Upper lobe of left lung (tissue), 6 donors: ENCODE results near the gene INPP5D. TPM values are rescaled to one million over a fixed set of nuclear protein-coding genes. Genes with fewer than 3 reads are reported as not detected.

Source experiments
- ATAC-seq, 2 donors: fragments of 200-7000 bp; cut with Tn5 transposase; one replicate each; pipeline ENCODE4 v1.9.1; 2022; ENCODE audit warnings: mild to moderate bottlenecking in 2 of 2, moderate library complexity in 2 of 2; ENCODE audit not compliant: low FRiP score in 2 of 2
- DNase-seq, 2 donors: peaks; one replicate each; pipeline ENCODE4 v3.0.0-alpha.2; 2019 to 2020
- H3K27ac ChIP-seq, 4 donors: fragments of 200-600 bp; sonication (generic); one replicate each; pipeline ENCODE4 v1.5.1; 2016 to 2019
- H3K27me3 ChIP-seq, 4 donors: fragments of 200-600 bp; sonication (generic); one replicate each; pipeline ENCODE4 v1.5.1; 2017 to 2019
- H3K36me3 ChIP-seq, 4 donors: fragments of 200-600 bp; sonication (generic); one replicate each; pipeline ENCODE4 v1.5.1; 2016 to 2019
- H3K4me1 ChIP-seq, 4 donors: fragments of 200-600 bp; sonication (generic); one replicate each; pipeline ENCODE4 v1.5.1; 2018 to 2019
- H3K4me3 ChIP-seq, 4 donors: fragments of 200-600 bp; sonication (generic); one replicate each; pipeline ENCODE4 v1.5.1; 2017 to 2019; ENCODE audit warnings: mild to moderate bottlenecking in 2 of 4, moderate library complexity in 1 of 4
- H3K9me3 ChIP-seq, 4 donors: fragments of 200-600 bp; sonication (generic); one replicate each; pipeline ENCODE4 v1.5.1; 2018 to 2019
- CTCF ChIP-seq, 6 experiments: fragments of 450-650 bp in 4 of 6; fragments of 200-600 bp in 2 of 6; sonication (generic) in 2 of 6; IDR thresholded peaks; one replicate each; pipeline ENCODE4 v1.5.1; 2016 to 2019; ENCODE audit warnings: antibody characterized with exemption in 6 of 6
- EP300 ChIP-seq, 4 donors: sonication (generic); formaldehyde crosslinking; IDR thresholded peaks; one replicate each; pipeline ENCODE4 v1.5.1; 2017; ENCODE audit warnings: antibody characterized with exemption in 4 of 4, control low read depth in 2 of 4
- POLR2A ChIP-seq, 4 donors: fragments of 450-650 bp; IDR thresholded peaks; one replicate each; pipeline ENCODE4 v1.5.1; 2016 to 2017; ENCODE audit warnings: antibody characterized with exemption in 4 of 4, mild to moderate bottlenecking in 2 of 4
- POLR2AphosphoS5 ChIP-seq, 2 donors: sonication (generic); formaldehyde crosslinking; IDR thresholded peaks; one replicate each; pipeline ENCODE4 v1.5.1; 2017; ENCODE audit warnings: antibody characterized with exemption in 2 of 2
- WGBS, 2 donors: methylation state at CpG; one replicate each; pipeline ENCODE4 v1.1.5; 2017 to 2018; 5-methylcytosine and 5-hydroxymethylcytosine counted together
- total RNA-seq, 6 donors: library from RNA; depleted of rRNA in 4 of 6; stranded (reverse); fragments of >200 nt in 4 of 6; gene quantifications; one replicate each; pipeline versions ENCODE4 v1.1.0 to v1.2.1, GENCODE V29; 2016 to 2021
- donor health status: DM: no; HTN: no; CAD: no; lungs with moderate emphysema.
- donor health status: DM: no; HTN: yes; CAD: no; lungs with severe emphysema.

Gene INPP5D
- total RNA-seq, 6 donors from 2014 or later: 17.6 to 243 (median 31.7) TPM

- 48 to 53% methylated on average over 10 of the region's 10 CpGs for WGBS, 2 donors
- Histone ChIP-seq H3K4me3 (no peak overlapping the region), H3K27me3 (no peaks in the 10 kb centered on the region), H3K4me1 (peaks cover 9 to 17% (median 12%) of the 10 kb centered on the region in 4 donors), H3K27ac (no peak overlapping the region), H3K36me3 (peaks cover 0 to 15% (median 3%) of the 10 kb centered on the region in 4 donors), H3K9me3 (no peaks in the 10 kb centered on the region)
- TF ChIP-seq POLR2AphosphoS5 (IDR thresholded peaks at IDR 0.05) (no peak), EP300 (IDR thresholded peaks at IDR 0.05) (no peak), CTCF (IDR thresholded peaks at IDR 0.05) (no peak), POLR2A (IDR thresholded peaks at IDR 0.05) (no peak)
- ATAC-seq: no peak
- no peak for DNase-seq
Observed at GRCh38 chr2:233209533-233210171, 149.5 kb downstream of the INPP5D start.

GRCh38 chr2:233210281-233210680 is 150.1 kb downstream of the INPP5D start:
- TF ChIP-seq EP300 (IDR thresholded peaks at IDR 0.05) (no peak), POLR2AphosphoS5 (IDR thresholded peaks at IDR 0.05) (no peak), CTCF (IDR thresholded peaks at IDR 0.05) (no peak), POLR2A (IDR thresholded peaks at IDR 0.05) (no peak)
- Histone ChIP-seq H3K9me3 (no peaks in the 10 kb centered on the region), H3K27ac (peak overlapping the region in 1 of 4 donors; percentile 42), H3K27me3 (no peaks in the 10 kb centered on the region), H3K36me3 (peaks cover 0 to 13% (median 3%) of the 10 kb centered on the region in 4 donors), H3K4me1 (peaks cover 9 to 17% (median 12%) of the 10 kb centered on the region in 4 donors), H3K4me3 (no peak overlapping the region)
- DNase-seq: no peak
- ATAC-seq: no peak
- 87% methylated on average over 8 of the region's 8 CpGs for WGBS, 2 donors

GRCh38 chr2:233210843-233211547 is 150.9 kb downstream of the INPP5D start:
- peak overlapping the region in 2 of 4 donors; percentile 42 to 57 for H3K27ac ChIP-seq
- no peak for TF ChIP-seq POLR2AphosphoS5 (IDR thresholded peaks at IDR 0.05)
- TF ChIP-seq POLR2A (IDR thresholded peaks at IDR 0.05): no peak
- TF ChIP-seq CTCF (IDR thresholded peaks at IDR 0.05): no peak
- TF ChIP-seq EP300 (IDR thresholded peaks at IDR 0.05): no peak
- DNase-seq (peak; percentile 78 to 80), ATAC-seq (peak; percentile 74 to 85)
- H3K4me1 ChIP-seq: peaks cover 9 to 17% (median 12%) of the 10 kb centered on the region in 4 donors
- H3K4me3 ChIP-seq: peak overlapping the region in 3 of 4 donors; percentile 23 to 30 (median 23)
- no peaks in the 10 kb centered on the region for H3K9me3 ChIP-seq
- 52 to 66% methylated on average over 17 to 18 of the region's 18 CpGs for WGBS, 2 donors
- peaks cover 0 to 13% (median 3%) of the 10 kb centered on the region in 4 donors for H3K36me3 ChIP-seq
- H3K27me3 ChIP-seq: no peaks in the 10 kb centered on the region

- peaks cover 9 to 17% (median 12%) of the 10 kb centered on the region in 4 donors for H3K4me1 ChIP-seq
- ATAC-seq (no peak), DNase-seq (no peak)
- H3K27ac ChIP-seq: peak overlapping the region in 2 of 4 donors; percentile 42 to 57
- no peaks in the 10 kb centered on the region for H3K27me3 ChIP-seq
- no peak for TF ChIP-seq CTCF (IDR thresholded peaks at IDR 0.05)
- TF ChIP-seq POLR2A (IDR thresholded peaks at IDR 0.05): no peak
- TF ChIP-seq POLR2AphosphoS5 (IDR thresholded peaks at IDR 0.05): no peak
- no peak for TF ChIP-seq EP300 (IDR thresholded peaks at IDR 0.05)
- H3K9me3 ChIP-seq: no peaks in the 10 kb centered on the region
- H3K4me3 ChIP-seq: no peak overlapping the region
- 44 to 62% methylated on average over 1 to 3 of the region's 3 CpGs for WGBS, 2 donors
- peaks cover 0 to 9% (median 3%) of the 10 kb centered on the region in 4 donors for H3K36me3 ChIP-seq
Observed at GRCh38 chr2:233211548-233211895, 151.4 kb downstream of the INPP5D start.
